ENCODE data around the gene USP5.

DNA sequence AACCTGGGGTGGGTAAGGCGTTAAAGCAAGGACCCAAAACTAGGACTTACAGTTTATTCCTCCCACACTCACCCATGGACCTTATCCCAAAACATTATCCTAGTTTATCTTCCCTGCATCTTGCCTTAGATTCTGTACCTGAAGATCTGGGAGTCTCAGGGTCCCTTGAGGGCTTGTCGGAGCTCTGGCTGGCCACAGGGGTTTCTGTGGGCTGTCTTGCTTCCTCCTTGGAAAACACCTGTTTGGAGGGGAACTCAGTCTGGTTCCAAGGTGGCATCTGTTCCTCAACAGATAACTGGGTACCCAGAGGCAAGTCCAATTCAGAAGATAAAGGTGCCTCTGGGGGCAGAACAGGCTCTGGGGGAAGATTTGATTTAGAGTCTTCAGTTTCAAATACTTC is 2.5 kb upstream of the USP5 start:
- TF ChIP-seq, protein P1, sequence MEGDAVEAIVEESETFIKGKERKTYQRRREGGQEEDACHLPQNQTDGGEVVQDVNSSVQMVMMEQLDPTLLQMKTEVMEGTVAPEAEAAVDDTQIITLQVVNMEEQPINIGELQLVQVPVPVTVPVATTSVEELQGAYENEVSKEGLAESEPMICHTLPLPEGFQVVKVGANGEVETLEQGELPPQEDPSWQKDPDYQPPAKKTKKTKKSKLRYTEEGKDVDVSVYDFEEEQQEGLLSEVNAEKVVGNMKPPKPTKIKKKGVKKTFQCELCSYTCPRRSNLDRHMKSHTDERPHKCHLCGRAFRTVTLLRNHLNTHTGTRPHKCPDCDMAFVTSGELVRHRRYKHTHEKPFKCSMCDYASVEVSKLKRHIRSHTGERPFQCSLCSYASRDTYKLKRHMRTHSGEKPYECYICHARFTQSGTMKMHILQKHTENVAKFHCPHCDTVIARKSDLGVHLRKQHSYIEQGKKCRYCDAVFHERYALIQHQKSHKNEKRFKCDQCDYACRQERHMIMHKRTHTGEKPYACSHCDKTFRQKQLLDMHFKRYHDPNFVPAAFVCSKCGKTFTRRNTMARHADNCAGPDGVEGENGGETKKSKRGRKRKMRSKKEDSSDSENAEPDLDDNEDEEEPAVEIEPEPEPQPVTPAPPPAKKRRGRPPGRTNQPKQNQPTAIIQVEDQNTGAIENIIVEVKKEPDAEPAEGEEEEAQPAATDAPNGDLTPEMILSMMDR (IDR thresholded peaks at IDR 0.05; ENCODE audit: poor library complexity, severe bottlenecking) = no peak
- TF ChIP-seq, protein P2, sequence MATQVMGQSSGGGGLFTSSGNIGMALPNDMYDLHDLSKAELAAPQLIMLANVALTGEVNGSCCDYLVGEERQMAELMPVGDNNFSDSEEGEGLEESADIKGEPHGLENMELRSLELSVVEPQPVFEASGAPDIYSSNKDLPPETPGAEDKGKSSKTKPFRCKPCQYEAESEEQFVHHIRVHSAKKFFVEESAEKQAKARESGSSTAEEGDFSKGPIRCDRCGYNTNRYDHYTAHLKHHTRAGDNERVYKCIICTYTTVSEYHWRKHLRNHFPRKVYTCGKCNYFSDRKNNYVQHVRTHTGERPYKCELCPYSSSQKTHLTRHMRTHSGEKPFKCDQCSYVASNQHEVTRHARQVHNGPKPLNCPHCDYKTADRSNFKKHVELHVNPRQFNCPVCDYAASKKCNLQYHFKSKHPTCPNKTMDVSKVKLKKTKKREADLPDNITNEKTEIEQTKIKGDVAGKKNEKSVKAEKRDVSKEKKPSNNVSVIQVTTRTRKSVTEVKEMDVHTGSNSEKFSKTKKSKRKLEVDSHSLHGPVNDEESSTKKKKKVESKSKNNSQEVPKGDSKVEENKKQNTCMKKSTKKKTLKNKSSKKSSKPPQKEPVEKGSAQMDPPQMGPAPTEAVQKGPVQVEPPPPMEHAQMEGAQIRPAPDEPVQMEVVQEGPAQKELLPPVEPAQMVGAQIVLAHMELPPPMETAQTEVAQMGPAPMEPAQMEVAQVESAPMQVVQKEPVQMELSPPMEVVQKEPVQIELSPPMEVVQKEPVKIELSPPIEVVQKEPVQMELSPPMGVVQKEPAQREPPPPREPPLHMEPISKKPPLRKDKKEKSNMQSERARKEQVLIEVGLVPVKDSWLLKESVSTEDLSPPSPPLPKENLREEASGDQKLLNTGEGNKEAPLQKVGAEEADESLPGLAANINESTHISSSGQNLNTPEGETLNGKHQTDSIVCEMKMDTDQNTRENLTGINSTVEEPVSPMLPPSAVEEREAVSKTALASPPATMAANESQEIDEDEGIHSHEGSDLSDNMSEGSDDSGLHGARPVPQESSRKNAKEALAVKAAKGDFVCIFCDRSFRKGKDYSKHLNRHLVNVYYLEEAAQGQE (IDR thresholded peaks at IDR 0.05; ENCODE audit: borderline replicate concordance) = no peak
